ENCODE data around the gene PTGDR.

- TF ChIP-seq, protein P1, sequence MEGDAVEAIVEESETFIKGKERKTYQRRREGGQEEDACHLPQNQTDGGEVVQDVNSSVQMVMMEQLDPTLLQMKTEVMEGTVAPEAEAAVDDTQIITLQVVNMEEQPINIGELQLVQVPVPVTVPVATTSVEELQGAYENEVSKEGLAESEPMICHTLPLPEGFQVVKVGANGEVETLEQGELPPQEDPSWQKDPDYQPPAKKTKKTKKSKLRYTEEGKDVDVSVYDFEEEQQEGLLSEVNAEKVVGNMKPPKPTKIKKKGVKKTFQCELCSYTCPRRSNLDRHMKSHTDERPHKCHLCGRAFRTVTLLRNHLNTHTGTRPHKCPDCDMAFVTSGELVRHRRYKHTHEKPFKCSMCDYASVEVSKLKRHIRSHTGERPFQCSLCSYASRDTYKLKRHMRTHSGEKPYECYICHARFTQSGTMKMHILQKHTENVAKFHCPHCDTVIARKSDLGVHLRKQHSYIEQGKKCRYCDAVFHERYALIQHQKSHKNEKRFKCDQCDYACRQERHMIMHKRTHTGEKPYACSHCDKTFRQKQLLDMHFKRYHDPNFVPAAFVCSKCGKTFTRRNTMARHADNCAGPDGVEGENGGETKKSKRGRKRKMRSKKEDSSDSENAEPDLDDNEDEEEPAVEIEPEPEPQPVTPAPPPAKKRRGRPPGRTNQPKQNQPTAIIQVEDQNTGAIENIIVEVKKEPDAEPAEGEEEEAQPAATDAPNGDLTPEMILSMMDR (IDR thresholded peaks at IDR 0.05) = no peak
- TF ChIP-seq POLR2A (IDR thresholded peaks at IDR 0.05) = no peak
These were observed 50.6 kb downstream of the PTGDR start for GRCh38 chr14:52318062-52318461.

Data from heart left ventricle (tissue), 13 donors.